ENCODE data around the gene PPP3CA.

PPP3CA gene

GRCh38 chr4:101347267-101347556 lies at the start of gene PPP3CA:
PPP3CA (minus strand) TSS chr4:101347526.
- DNase-seq, result no peak

GRCh38 chr4:101393256-101393655 lies 45.9 kb upstream of the PPP3CA start:
- no peak for DNase-seq

GRCh38 chr4:101370663-101371210 lies 23.4 kb upstream of the PPP3CA start:
- no peak for DNase-seq

GRCh38 chr4:101367201-101367600 lies 19.9 kb upstream of the PPP3CA start:
- no peak for DNase-seq

GRCh38 chr4:101366331-101366730 lies 19.0 kb upstream of the PPP3CA start:
- no peak for DNase-seq

GRCh38 chr4:101357751-101358150 lies 10.4 kb upstream of the PPP3CA start:
- no peak for DNase-seq

- no peak for DNase-seq
These were observed 9.6 kb upstream of the PPP3CA start for GRCh38 chr4:101356928-101357327.

GRCh38 chr4:101355767-101356702 lies 8.7 kb upstream of the PPP3CA start:
- no peak for DNase-seq

- no peak for DNase-seq
These were observed 7.9 kb upstream of the PPP3CA start for GRCh38 chr4:101355246-101355645.

- DNase-seq, result no peak
These were observed 2.4 kb upstream of the PPP3CA start for GRCh38 chr4:101349801-101350064.

- no peak for DNase-seq
These were observed 1.9 kb upstream of the PPP3CA start for GRCh38 chr4:101348995-101349800.

GRCh38 chr4:101348367-101348827 lies 1.1 kb upstream of the PPP3CA start:
- no peak for DNase-seq

- peak; percentile 97 for DNase-seq
These were observed 436 bp upstream of the PPP3CA start for GRCh38 chr4:101347557-101348366.

GRCh38 chr4:101346351-101347266 lies 717 bp downstream of the PPP3CA start:
- DNase-seq, result peak; percentile 36

GRCh38 chr4:101345596-101346350 lies 1.6 kb downstream of the PPP3CA start:
- DNase-seq, result peak; percentile 25

- DNase-seq, result no peak
These were observed 2.1 kb downstream of the PPP3CA start for GRCh38 chr4:101345271-101345595.

GRCh38 chr4:101339332-101339731 lies 8.0 kb downstream of the PPP3CA start:
- DNase-seq, result no peak

GRCh38 chr4:101337688-101338087 lies 9.6 kb downstream of the PPP3CA start:
- no peak for DNase-seq

GRCh38 chr4:101334963-101335572 lies 12.3 kb downstream of the PPP3CA start:
- DNase-seq, result no peak

- DNase-seq, result no peak
These were observed 14.9 kb downstream of the PPP3CA start for GRCh38 chr4:101332424-101332823.

- no peak for DNase-seq
These were observed 16.3 kb downstream of the PPP3CA start for GRCh38 chr4:101331017-101331416.

All from stimulated activated CD4-positive, alpha-beta T cell treated with anti-CD3 and anti-CD28 coated beads, Interleukin-1b, Interleukin-23, amount 100 ng/mL, for 48 hours (primary cell).